ENCODE data around the gene COL9A3.

DNA sequence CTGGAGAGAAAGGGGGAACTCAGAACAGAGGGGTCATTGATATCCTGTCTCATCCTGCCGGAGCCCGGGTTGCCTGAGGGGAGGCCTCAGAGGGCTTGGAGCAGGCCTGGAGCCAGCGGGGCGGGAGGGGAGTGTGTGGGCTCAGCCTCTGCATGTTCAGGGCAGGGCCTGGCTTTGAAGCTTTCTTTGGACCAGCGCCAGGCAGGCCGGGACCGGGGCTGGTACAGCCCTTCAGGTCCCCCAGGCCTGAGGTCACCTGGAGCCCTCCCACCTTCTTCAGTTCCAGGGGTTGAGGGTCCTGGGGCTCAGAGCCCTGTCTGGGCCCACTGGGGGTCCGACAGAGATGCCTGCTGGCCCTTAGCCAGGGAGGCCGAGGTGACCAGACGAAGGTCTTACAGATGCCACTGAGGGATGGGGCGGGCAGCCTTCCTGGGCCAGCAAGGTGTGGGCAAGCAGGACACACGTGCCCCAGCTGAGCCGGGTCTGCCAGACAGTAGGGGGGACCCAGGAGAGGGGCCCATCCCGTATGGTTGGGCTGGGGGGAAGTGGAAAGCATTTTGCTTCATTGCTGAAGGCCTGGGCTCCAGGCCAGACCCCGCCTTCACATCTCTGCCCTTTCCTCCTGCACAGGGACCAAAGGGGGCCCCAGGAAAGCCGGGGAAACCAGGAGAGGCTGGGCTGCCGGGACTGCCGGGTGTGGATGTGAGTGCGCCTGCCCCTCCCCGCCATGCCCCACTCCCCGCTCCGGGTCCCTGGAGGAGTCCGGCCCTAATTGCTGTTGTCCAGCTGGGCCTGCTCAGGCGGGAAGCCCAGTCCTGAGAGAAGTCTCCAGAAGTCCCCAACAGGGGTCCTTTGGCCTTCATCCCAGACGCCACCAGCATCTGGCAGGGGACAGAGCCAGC lies 2.0 kb downstream of the COL9A3 start:
- TF ChIP-seq, protein P1, sequence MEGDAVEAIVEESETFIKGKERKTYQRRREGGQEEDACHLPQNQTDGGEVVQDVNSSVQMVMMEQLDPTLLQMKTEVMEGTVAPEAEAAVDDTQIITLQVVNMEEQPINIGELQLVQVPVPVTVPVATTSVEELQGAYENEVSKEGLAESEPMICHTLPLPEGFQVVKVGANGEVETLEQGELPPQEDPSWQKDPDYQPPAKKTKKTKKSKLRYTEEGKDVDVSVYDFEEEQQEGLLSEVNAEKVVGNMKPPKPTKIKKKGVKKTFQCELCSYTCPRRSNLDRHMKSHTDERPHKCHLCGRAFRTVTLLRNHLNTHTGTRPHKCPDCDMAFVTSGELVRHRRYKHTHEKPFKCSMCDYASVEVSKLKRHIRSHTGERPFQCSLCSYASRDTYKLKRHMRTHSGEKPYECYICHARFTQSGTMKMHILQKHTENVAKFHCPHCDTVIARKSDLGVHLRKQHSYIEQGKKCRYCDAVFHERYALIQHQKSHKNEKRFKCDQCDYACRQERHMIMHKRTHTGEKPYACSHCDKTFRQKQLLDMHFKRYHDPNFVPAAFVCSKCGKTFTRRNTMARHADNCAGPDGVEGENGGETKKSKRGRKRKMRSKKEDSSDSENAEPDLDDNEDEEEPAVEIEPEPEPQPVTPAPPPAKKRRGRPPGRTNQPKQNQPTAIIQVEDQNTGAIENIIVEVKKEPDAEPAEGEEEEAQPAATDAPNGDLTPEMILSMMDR (IDR thresholded peaks at IDR 0.05), result no peak
- TF ChIP-seq SIN3A (IDR thresholded peaks at IDR 0.05; ENCODE audit: borderline replicate concordance, insufficient read depth, low read depth, low read length), result no peak
